Stimulated activated CD8-positive, alpha-beta memory T cell treated with anti-CD3 and anti-CD28 coated beads, Interleukin-15, amount 100 ng/mL, for 24 hours (primary cell): ENCODE measurements around the gene KRT80.
"Not testable (repeated sequence)": the region's sequence is repeated elsewhere in the genome, so short reads cannot be mapped to it uniquely, and the experiment has no call there.

ENCODE experiments used
- DNase-seq: peaks from one replicate; pipeline ENCODE4 v3.0.0-alpha.2; 2020; ENCODE audit warnings: low read depth

Gene KRT80

DNA sequence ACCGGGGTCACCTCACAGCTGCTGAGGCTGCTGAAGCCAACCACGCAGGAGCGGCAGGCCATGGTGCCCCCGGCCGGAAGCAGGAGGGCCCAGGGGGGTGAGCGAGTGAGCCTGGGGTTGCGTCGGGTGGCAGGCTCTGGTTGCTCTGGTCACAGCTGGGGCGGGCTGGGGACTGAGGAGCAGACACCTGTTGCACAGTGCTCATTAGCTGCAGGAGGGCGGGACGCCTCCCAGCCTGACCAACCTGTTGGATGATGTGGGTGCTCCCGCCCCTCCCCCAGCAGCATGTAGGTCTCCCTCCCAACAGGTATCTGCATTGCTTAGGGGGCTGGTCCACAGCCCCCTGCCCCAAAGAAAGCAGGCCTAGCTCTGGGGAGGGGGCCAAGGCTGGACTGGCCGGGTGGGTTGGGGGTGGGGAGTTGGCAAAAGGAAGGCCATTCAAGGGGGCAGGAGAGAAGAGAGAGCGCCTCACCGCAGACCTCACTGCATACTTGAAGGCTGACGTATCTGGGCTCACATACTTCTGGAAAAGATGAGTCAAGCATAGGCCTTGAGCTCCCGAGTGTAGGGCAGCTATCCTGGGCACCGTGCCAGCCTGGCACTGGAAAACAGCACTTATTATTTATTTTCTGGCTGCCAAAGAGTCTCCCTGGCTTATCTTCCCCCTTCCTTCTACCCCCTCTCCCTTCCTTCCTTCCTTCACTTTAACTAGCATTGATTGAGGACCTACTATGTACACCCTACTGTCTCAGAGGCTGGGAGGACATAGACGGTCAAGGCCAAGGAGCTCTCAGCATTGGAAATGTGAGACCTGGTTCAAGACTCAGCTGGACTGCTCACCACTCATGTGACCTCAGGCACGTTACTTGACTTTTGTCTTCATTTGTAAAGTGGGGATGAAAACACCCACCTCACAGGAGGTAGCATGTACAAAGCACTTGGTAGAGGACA lies at the start of gene KRT80:
Gene KRT80, minus strand, starts transcription at position 174 of the 951 bp plus-strand sequence. Its CDS starts 112 bp downstream, at position 62.
- no peak for DNase-seq

DNA sequence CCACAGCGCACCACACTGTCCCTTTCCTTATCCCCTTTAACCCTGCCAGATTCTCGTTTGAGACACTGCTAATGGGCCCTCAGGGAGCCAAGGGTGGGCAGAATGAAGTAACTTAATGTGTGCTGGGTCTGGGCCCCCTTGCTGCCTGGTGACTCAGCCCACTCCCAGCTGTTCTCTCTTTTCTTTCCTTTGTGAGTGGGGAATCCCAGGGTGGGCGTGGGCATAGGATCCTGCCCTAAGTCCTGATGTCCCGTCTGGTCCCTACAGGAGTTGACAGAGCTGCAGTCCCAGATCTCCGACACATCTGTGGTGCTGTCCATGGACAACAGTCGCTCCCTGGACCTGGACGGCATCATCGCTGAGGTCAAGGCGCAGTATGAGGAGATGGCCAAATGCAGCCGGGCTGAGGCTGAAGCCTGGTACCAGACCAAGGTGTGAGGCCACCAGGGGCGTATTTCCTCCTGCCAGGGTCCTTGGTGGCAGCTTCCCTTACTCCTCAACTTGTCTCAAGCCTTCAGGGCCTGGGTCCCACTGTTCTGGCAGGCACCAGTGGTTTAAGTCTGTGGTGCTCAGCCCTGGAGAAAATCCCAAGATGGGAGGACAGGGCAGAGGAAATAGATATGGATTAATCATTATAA lies 49.5 kb upstream of the KRT80 start:
- DNase-seq, result no peak

DNA sequence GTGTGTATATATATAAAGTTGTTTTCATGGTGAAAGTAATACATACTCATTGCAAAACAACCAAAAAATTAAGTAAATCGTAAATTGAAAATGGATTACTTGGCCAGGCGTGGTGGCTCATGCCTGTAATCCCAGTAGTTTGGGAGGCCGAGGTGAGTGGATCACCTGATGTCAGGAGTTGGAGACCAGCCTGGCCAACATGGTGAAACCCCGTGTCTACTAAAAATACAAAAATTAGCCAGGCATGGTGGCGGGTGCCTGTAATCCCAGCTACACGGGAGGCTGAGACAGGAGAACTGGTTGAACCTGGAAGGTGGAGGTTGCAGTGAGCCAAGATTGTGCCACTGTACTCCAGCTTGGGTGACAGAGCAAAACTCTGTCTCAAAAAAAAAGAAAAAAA lies 48.4 kb upstream of the KRT80 start:
- DNase-seq, result not testable (repeated sequence)

DNA sequence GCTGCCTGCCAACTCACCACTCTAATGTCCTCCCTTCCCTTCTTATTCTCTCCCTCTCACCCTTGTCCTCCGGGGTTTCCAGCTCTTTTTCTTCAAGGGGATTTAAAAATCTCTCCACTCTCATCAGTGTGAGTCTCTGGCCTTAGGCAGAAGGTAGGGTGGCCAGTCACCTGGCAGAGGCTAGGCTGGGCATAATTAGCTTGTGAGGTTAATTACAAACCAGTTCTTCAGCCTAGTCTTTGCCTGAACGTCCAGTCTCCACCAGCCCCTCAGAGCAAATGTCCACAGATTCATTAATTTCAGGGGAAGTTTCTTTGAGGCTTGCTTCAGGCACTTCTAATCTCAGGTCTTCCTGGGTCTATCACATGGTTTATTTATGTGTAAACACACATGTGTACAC lies 48.0 kb upstream of the KRT80 start:
- no peak for DNase-seq

DNA sequence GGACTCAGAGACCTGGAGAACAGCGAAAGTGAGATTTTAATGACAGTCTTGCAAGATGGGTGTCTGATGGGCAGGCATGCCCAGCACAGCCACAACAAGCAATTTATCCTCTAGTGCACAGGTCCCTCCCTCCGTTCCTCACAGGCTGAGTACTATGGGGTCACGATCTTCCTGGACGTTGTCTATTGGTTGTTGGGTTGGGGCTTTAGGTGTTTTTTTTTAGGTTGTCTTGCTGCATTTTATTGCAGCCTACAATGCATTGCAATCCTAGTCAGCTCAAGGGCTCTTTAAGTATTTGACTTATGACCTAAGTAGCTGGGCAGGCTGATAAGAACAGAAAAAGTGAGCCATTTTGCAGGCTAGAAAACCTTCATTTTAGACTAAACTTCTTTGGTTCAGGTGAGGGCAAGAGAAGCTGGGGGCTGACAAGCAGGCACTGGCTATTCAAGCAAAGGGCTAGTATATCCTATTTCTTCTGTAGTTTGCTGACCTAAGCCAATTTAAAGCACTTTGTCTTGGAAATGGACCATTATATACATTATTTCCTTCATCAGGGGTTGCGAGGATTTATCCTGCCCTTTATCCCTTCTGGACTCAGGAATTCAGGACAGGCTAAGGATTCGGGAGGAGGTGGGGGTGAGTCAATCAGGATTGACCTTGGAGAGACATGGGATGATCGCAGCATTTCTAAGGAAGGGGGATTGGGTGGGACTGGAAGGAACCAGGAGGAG lies 47.3 kb upstream of the KRT80 start:
- DNase-seq, result no peak

DNA sequence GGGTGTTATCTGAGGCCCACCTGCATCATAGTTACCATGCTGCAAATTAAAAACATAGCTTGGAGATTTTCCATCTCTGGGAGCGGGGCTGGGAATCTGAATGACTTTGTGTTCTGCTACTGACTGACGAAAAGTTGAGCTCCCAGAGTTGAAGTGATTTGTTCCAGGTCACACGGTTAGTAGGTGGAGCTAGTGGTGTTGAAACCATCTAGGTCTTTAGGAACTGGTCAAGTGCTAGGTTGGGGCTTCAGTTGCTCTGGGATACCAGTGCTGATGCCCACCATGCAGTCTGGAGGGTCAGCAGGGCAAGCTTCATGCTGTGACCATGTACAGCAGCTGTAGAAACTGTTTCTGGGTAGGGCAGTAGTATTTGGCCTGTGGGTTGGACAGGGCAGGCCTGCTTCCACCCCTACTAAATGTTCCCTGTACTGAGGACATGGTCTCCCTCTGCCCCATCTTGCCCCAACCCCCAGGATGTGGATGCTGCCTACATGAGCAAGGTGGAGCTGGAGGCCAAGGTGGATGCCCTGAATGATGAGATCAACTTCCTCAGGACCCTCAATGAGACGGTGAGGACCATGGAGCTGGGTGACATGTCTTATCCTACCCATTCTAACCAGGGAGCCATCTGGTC lies 46.5 kb upstream of the KRT80 start:
- no peak for DNase-seq

DNA sequence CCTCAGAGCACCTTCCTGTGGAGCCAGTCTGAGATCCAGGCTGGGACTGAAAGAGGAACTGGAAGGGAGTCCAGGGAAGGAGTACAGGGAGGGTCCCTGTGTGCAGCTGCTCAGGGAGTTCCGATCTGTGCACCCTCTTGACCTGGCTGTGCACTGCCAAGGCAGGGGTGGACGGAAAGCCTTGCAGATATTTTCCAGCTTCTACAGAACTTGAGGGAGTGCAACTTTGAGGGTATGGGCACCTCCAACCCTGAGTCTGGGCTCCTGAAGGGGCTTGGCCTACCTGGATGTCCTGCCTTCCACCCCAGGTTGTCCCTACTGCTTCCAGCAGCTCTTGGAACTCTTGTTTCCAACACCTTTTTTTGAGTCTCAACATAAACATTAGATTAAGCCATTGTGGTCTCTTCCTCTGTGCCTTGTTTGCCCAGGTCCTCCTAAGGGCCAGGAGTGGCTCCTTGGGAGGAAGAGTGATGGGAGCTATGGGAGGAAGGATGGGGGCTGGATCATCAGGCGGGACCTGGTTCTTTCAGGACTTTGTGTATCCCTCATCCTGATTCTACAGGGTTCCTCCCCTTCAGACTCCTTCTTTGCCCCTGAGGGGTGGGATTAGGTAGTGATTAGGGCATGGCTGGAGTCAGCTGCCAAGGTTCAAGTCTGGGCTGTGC lies 44.7 kb upstream of the KRT80 start:
- no peak for DNase-seq

DNA sequence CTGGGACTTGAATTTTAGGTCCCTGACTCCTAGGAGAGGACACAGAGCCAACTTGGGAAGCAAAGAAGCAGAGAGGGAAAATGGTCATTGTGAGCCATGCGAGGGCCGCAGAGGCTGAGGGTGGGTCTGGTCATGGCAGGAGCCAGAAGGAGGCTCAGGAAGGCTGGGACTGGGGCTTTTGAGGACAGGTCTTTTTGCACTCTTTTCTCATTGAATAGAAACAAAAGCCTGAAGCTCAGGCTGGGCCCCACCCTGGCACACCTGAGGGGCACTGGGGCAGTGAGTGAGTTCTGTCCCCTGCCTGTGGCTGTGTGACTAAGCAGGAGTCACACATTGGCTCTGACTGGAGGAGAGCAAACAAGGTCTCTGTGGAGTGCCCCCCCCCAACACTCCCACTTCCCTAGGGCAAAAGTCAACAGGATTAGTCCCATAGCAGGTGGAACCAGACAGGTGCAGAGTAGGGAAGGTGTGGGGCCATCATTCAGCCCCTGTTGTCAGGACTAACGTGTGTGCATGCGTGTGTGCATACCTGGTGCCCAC lies 44.1 kb upstream of the KRT80 start:
- DNase-seq, result no peak

DNA sequence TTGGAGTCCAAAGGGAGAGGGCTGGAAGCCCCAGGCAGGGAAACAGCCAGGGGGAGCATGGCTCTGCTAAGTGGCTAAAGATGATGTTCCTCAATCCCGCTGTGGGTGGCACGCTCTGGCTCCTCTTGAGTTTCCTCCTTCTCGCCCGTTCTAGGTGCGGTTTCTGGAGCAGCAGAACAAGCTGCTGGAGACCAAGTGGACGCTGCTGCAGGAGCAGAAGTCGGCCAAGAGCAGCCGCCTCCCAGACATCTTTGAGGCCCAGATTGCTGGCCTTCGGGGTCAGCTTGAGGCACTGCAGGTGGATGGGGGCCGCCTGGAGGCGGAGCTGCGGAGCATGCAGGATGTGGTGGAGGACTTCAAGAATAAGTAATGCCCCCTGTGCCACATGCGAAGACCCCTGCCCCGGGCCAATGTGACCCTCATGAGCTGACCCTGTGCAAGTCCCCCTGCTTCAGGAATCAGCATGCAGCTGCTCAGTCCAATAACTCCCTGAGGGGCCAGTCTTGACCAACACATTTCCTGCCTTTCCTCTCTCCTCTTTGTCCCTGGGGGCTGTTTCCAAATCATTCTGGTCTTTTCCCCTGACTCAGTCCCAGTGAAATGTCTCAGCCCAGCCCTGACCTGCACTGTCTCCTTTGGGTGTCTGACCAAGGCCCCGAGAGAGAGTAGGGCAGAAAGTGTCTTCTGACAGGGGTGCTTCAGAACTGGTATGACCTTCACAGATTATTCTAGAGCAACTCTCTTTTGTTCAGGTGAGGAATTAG lies 43.4 kb upstream of the KRT80 start:
- no peak for DNase-seq

DNA sequence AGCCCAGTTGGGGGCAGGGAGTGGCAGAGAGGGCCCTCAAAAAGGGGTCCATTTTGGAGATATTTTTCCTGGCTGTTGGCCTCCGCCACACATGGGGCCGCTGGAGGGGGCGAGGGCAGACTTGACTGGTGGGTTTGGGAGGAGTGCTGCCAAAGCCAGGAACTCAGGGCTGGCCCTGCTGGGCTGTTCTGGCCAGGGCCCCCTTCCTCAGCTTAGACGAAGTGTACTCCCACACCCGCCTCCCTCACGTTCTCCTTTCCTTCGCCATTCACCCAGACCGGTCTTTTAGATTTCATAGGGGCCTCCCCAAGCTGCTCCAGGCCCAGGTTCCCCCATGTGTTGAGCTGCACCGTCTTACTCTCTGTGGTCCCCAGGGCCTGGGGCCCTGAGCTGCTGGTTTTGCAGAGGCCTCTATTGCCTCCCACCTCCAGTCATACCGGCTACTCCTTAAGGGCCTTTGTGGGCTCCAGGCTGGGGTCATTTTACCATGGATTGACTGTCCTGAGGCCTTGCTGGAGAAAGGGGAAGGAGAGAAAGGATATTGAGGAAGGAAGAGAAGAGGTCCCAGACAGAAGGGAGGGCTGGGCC lies 42.5 kb upstream of the KRT80 start:
- DNase-seq, result no peak

DNA sequence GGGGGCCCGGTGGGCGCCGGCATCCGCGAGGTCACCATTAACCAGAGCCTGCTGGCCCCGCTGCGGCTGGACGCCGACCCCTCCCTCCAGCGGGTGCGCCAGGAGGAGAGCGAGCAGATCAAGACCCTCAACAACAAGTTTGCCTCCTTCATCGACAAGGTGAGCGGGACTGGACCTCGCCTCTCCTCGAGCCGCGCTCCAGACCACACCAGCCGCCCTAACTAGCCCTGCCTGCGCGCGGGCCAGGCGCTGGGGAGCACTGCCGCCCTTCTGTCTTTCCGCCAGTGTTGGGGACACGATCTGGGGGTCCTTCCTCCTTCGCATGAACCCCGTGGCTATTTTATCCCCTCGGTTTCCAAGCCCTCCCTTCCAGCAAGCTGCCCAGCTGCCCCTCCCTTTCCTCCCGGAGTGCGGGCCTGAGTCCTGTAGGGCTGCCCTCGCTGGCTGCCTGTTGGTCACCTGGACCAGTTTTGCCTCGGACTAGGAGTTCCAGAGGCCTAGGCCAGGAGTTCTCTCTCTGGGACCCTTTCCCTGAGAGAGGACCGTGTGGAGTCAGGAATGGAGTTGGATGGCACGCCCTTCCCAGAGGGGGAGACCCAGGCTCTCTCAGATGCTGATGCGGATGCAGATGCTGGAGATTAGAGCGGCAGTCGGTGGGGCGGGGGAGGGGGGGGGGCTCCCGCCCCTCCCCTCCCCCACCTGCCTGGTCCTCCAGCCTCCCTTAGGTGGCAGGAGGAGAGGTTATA lies 41.8 kb upstream of the KRT80 start:
- DNase-seq, result no peak

DNA sequence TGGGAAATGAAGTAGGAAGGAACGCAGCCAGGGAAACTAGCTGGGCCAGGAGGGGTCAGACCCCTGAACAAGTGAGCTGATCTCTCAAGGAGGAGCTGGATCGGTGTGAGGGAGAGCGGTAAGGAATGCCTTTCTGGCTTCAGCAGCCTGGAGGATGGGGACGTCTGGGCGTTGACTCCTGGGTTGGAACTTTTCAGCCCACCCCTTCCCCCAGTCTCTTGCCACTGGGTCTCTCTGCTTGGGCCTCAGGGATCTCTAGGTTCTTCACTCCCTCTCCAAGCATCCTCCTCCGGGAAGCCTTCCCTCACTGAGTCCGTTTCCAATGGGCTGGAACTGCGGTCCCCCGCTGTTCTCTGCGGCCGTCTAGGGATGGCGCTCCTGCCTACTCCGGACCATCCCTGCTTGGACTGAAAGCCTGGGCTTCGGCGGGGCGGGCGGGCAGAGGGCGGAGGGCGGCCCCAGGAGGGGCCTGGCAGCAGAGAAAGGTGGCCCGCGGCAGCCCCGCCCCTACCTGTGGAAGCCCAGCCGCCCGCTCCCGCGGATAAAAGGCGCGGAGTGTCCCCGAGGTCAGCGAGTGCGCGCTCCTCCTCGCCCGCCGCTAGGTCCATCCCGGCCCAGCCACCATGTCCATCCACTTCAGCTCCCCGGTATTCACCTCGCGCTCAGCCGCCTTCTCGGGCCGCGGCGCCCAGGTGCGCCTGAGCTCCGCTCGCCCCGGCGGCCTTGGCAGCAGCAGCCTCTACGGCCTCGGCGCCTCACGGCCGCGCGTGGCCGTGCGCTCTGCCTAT lies 41.1 kb upstream of the KRT80 start, which contains the start of gene KRT7:
Gene KRT7, plus strand, starts transcription at position 570 of the 788 bp plus-strand sequence. Its CDS starts 54 bp downstream, at position 624.
- no peak for DNase-seq

DNA sequence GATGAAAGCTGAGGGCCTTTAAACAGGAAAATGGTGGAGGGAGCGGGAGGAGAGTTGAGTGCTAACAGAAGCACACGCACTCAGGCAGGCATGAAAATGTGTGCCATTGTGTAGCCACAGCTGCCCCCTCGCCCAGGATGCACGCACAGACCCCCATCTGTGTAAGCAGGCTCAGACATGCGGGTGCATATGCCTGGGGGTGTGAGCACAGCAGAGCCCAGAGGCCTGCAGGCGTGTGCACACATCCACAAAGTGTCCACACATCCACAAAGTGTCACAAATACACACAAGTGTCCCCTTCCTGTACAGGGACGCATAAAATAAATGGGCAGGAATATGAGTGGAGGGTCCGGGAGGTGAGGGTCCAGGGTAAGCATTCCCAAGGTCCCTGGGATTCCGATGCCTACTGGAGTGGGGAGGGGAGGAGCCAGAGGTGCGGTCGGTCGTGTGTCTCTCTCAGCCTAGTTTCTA lies 40.4 kb upstream of the KRT80 start:
- no peak for DNase-seq

DNA sequence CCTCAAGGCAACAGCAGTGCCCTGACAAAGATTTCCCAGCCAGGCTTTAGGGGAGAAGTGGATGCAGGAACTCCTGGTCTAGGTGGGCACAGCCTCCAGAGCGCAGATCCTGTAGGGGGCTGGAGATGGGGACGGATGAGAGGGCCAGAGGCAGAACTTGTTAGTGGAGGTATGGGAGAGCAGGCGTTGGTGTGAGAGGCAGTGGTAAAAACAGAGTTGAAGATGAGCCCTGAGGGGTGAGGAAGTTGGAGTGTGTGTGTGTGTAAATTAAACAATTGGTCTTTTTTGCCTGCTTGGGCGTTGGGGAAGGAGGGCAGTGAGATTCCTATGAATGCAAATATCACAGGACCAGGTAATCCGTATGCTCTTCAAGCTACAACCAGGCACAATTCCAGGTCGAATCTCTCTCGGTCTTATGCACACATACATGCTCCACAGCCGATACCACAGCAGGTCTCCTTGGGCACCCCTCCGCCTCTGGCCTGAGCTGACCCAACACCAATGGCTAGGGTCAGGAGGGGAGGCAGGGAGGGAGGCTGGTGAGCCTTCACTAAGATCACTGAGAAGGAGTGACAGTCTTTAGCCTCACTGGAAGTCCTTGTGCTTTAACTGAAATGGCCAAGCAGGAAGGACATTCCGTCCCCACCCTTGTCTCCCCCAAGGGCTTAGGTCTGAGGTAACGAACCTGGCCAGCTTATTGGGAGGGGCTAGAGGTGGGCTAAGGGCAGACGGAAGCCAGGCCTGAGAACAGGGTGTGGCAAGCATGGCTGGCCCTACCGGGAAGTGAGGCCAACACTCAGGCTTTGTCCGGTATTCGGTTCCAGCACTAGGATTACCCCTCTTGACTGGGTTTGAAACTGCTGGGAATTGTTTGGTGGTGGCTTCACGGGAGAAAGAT lies 39.7 kb upstream of the KRT80 start:
- no peak for DNase-seq

DNA sequence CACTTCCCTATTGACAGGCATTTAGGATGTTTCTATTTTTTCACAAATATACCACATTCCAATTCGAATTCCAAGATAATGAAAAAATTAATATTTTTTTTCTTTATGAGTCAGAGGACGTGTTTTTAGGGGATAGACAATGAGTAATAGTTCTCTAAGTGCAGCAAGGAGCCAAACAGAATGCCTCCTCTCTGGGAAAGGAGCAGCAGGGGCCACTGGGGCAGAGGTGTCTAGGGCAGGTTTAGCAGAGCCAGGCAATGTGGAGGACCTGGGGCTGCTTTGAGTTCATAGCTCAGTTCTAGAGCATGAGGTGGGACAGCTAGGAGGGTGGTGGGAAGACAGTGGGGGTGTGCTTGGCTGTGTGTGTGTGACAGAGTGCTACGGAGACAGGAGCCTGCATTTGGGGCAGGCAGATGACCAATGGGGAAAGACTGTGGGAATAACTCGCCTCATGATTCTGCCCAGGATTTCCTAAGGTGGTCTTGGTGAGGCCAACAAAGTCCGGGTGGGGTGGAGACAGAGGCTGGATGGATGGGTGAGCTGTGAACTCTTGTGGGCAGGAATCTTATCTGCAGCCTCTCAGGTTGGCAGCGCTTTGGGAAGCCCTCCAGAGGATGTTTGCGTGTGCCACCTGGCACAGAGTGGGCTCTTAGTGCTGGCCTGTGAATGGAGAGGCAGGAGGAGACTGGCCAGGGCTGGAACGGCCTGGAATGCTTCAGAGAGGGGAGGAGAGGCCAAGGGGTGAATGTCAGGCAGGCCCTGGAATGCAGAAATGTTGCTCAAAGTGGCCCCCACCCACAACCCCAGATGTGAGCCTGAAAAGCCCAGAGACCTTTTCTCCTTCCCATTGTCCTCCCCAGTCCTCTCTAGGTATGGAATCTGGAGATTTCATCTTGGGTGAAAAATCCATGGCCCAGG lies 38.8 kb upstream of the KRT80 start:
- DNase-seq, result no peak

DNA sequence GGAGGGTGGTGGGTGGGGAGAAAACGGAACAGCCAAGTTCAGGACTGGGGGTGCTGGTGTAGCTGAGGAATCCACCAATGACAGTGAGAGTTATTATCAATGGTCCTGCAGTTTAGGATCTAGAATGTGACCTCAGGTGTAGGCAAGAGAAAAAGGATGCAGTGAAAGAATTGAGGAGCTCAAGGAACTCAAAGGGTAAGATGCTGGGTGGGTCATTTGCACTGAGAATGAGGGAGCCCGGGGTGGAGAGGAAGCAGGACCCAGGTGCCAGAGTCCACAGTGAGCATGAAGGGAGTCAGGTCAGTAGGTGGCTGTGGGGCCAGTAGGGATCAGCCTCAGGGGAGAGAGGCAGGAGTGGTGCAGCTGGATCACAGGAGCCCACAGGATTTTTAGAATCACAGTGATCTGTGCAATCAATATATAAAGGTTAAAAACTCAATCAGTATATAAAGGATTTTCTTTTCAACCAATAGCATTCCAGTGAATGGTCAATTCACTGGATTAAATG lies 38.1 kb upstream of the KRT80 start:
- no peak for DNase-seq
